T47D (cell line): ENCODE results near the gene AZU1.
"Not testable (repeated sequence)": the region's sequence is repeated elsewhere in the genome, so short reads cannot be mapped to it uniquely, and the experiment has no call there.

Experiments
- DNase-seq, 2 experiments: peaks; one replicate each; pipeline versions ENCODE4 v3.0.0 to v3.0.0-alpha.2; 2011 to 2012; ENCODE audit warnings: low read depth in 1 of 2, low spot score in 1 of 2
- JUND ChIP-seq: IDR thresholded peaks from 2 replicates; pipeline ENCODE4 v1.6.1; 2012; ENCODE audit warnings: low read depth
- in situ Hi-C: cut with HindIII; loops from 2 replicates; pipeline ENCODE4 v1.10.0; 2016; ENCODE audit warnings: low sequenced_read_pairs, low pct_unique_long_range_greater_than_20kb

AZU1 gene

GRCh38 chr19:815775-816499 lies 11.7 kb upstream of the AZU1 start:
- in situ Hi-C loops = no loop called here
- no peak for TF ChIP-seq JUND

GRCh38 chr19:816500-816857 lies 11.2 kb upstream of the AZU1 start:
- no peak for DNase-seq
- no peak for TF ChIP-seq JUND
- in situ Hi-C loops = no loop called here

More at GRCh38 chr19:815775-816499, 11.7 kb upstream of the AZU1 start:
- no peak for DNase-seq

- DNase-seq, in situ Hi-C loops: not testable (repeated sequence)
Observed at GRCh38 chr19:820212-820611, 7.4 kb upstream of the AZU1 start.

GRCh38 chr19:821231-821824 lies 6.3 kb upstream of the AZU1 start:
- TF ChIP-seq JUND = no peak
- in situ Hi-C loops = no loop called here
- DNase-seq = no peak

GRCh38 chr19:821825-822503 lies 5.7 kb upstream of the AZU1 start, which contains the start of gene PLPPR3:
Gene PLPPR3, minus strand, starts transcription at chr19:821955. Its CDS starts 396 bp downstream, at chr19:821559.
- TF ChIP-seq JUND = no peak
- no peak for DNase-seq
- in situ Hi-C loops = no loop called here

- DNase-seq = peak in 1 of 2 experiments; percentile 76
- TF ChIP-seq JUND = no peak
- in situ Hi-C loops = no loop called here
Observed at GRCh38 chr19:823565-824121, 4.0 kb upstream of the AZU1 start.

GRCh38 chr19:824885-825284 lies 2.8 kb upstream of the AZU1 start:
- no peak for DNase-seq
- in situ Hi-C loops = no loop called here
- no peak for TF ChIP-seq JUND

- no peak for TF ChIP-seq JUND
- no peak for DNase-seq
- in situ Hi-C loops = no loop called here
Observed at GRCh38 chr19:825897-826644, 1.6 kb upstream of the AZU1 start.

- TF ChIP-seq JUND = no peak
- no peak for DNase-seq
- in situ Hi-C loops = no loop called here
Observed at GRCh38 chr19:827314-827709, 325 bp upstream of the AZU1 start.

- no peak for TF ChIP-seq JUND
- DNase-seq = no peak
- in situ Hi-C loops = no loop called here
Observed at GRCh38 chr19:829129-829758, 1.6 kb downstream of the AZU1 start.

- in situ Hi-C loops = no loop called here
- DNase-seq = no peak
- no peak for TF ChIP-seq JUND
Observed at GRCh38 chr19:831407-832369, 4.1 kb downstream of the AZU1 start.
